Endothelial cell of umbilical vein (primary cell): ENCODE results near the gene LGR4. TPM values are rescaled to one million over a fixed set of nuclear protein-coding genes. Genes with fewer than 3 reads are reported as not detected.

Experiments
- BruUV-seq: library from RNA; stranded (reverse); fragments of 400-500 nt; replicated peaks from 2 replicates; lab custom pipeline; 2021; lab: Mats Ljungman, UMichigan
- CTCF ChIA-PET: fragments of 300-600, 350-600 bp; sonication (Branson Sonifier 250); formaldehyde crosslinking; loops from one replicate; lab custom pipeline; 2021; ENCODE audit warnings: antibody characterized with exemption, inconsistent platforms; lab: Charles Lee
- POLR2A ChIA-PET: fragments of 300-600, 350-600 bp; sonication (Branson Sonifier 250); formaldehyde crosslinking; loops from one replicate; lab custom pipeline; 2021; ENCODE audit warnings: antibody characterized with exemption, inconsistent platforms; lab: Charles Lee
- DNase-seq: peaks from one replicate; pipeline ENCODE4 v3.0.0-alpha.2; 2011; ENCODE audit warnings: low read depth, low spot score
- FAIRE-seq: peaks from 2 replicates; lab custom pipeline; 2011; peaks lifted over from hg19 to GRCh38; lab: Jason Lieb, UNC
- H2AFZ ChIP-seq: 2 replicates; pipeline ENCODE4 v1.6.0; 2012; ENCODE audit warnings: low read depth, low read length, control low read depth, inconsistent platforms
- H3K27ac ChIP-seq: 2 replicates; pipeline ENCODE4 v1.5.1; 2011; ENCODE audit warnings: low read depth, mild to moderate bottlenecking, control low read depth, low read length, moderate library complexity; ENCODE audit not compliant: insufficient read depth
- H3K27me3 ChIP-seq, 2 experiments: 2 replicates each; pipeline versions ENCODE4 v1.6.0 to v1.6.1; 2011; ENCODE audit warnings: low read length in 2 of 2, mixed read lengths in 1 of 2; ENCODE audit not compliant: control insufficient read depth in 2 of 2, insufficient read depth in 2 of 2
- H3K36me3 ChIP-seq, 2 experiments: 2 replicates in 1 of 2; 3 replicates in 1 of 2; pipeline ENCODE4 v1.5.1; 2011; ENCODE audit warnings: low read length in 2 of 2, mild to moderate bottlenecking in 1 of 2, moderate library complexity in 1 of 2; ENCODE audit not compliant: control insufficient read depth in 2 of 2, insufficient read depth in 2 of 2; ENCODE audit errors: extremely low read depth in 1 of 2
- H3K4me1 ChIP-seq: 3 replicates; pipeline ENCODE4 v1.5.1; 2011; ENCODE audit warnings: mild to moderate bottlenecking, low read length; ENCODE audit not compliant: control insufficient read depth, insufficient read depth; ENCODE audit errors: extremely low read depth
- H3K4me2 ChIP-seq: 2 replicates; pipeline ENCODE4 v1.6.1; 2011; ENCODE audit warnings: low read length, control low read depth, mixed read lengths; ENCODE audit not compliant: insufficient read depth
- H3K4me3 ChIP-seq, 3 experiments: fragments of 200-600 bp in 1 of 3; sonication (generic), shearing (Covaris generic) in 1 of 3; replicated peaks in 1 of 3; 2 replicates each; pipeline ENCODE4 v1.5.1; 2011 to 2016; ENCODE audit warnings: control low read depth in 3 of 3, low read length in 3 of 3, mild to moderate bottlenecking in 2 of 3, inconsistent platforms in 1 of 3, low read depth in 1 of 3, moderate library complexity in 1 of 3; ENCODE audit not compliant: insufficient read depth in 1 of 3
- H3K79me2 ChIP-seq: 2 replicates; pipeline ENCODE4 v1.6.0; 2012; ENCODE audit warnings: low read length, inconsistent platforms; ENCODE audit not compliant: control insufficient read depth, insufficient read depth
- H3K9ac ChIP-seq: replicated peaks from 2 replicates; pipeline ENCODE3; 2011; ENCODE audit warnings: low read length, control low read depth; ENCODE audit not compliant: insufficient read depth; ENCODE audit errors: extremely low read depth
- H3K9me1 ChIP-seq: replicated peaks from 3 replicates; pipeline ENCODE4 v1.6.0; 2011; ENCODE audit warnings: mild to moderate bottlenecking, low read length; ENCODE audit not compliant: control insufficient read depth, insufficient read depth; ENCODE audit errors: extremely low read depth
- H3K9me3 ChIP-seq: replicated peaks from 2 replicates; pipeline ENCODE4 v1.5.1; 2012; ENCODE audit warnings: low read length, inconsistent platforms; ENCODE audit not compliant: control insufficient read depth, insufficient read depth
- H4K20me1 ChIP-seq: replicated peaks from 2 replicates; pipeline ENCODE3; 2011; ENCODE audit warnings: mild to moderate bottlenecking, low read length; ENCODE audit not compliant: control insufficient read depth, insufficient read depth; ENCODE audit errors: extremely low read depth
- EZH2 ChIP-seq: IDR thresholded peaks from 2 replicates; pipeline ENCODE4 v1.6.1; 2012; ENCODE audit warnings: borderline replicate concordance, low read depth, mild to moderate bottlenecking, moderate library complexity, low read length, inconsistent platforms; ENCODE audit not compliant: severe bottlenecking
- FOS ChIP-seq: IDR thresholded peaks from 2 replicates; pipeline ENCODE4 v1.6.1; 2011; ENCODE audit warnings: mild to moderate bottlenecking, low read length, moderate library complexity, borderline replicate concordance; ENCODE audit not compliant: insufficient read depth
- GATA2 ChIP-seq: IDR thresholded peaks from 2 replicates; pipeline ENCODE4 v1.7.0; 2011; ENCODE audit warnings: low read depth, mild to moderate bottlenecking, moderate library complexity, mixed read lengths, low read length; ENCODE audit not compliant: insufficient read length, insufficient read depth
- JUN ChIP-seq: IDR thresholded peaks from 2 replicates; pipeline ENCODE4 v1.6.1; 2011; ENCODE audit warnings: borderline replicate concordance, low read depth; ENCODE audit not compliant: insufficient read length, insufficient read depth
- MAX ChIP-seq: IDR thresholded peaks from 2 replicates; pipeline ENCODE4 v1.6.1; 2011; ENCODE audit not compliant: insufficient read depth, insufficient read length
- MYC ChIP-seq: IDR thresholded peaks from one replicate; pipeline ENCODE4 v1.6.1; 2011; ENCODE audit warnings: mild to moderate bottlenecking, low read depth, low read length
- POLR2A ChIP-seq: IDR thresholded peaks from 2 replicates; pipeline ENCODE4 v1.6.1; 2012; ENCODE audit warnings: low read depth, mild to moderate bottlenecking, control low read depth, low read length
- POLR2AphosphoS5 ChIP-seq: IDR thresholded peaks from 2 replicates; pipeline ENCODE4 v1.6.1; 2012; ENCODE audit warnings: low read depth, mild to moderate bottlenecking, control low read depth, low read length, moderate library complexity; ENCODE audit not compliant: insufficient read depth
- dilution Hi-C: fragments of 300-500 bp; cut with MboI; formaldehyde crosslinking; loops from one replicate; pipeline ENCODE4 v1.15.0; 2019; ENCODE audit warnings: low sequenced_read_pairs; ENCODE audit not compliant: extremely low pct_ligation_motif_present
- intact Hi-C: fragments of 100-400 bp; cut with micrococcal nuclease; formaldehyde crosslinking; loops from one replicate; pipeline ENCODE4 v1.10.0; 2022
- polyA plus RNA-seq, 4 experiments: library from polyadenylated mRNA; depleted of rRNA in 3 of 4; stranded (reverse) in 3 of 4; unstranded in 1 of 4; fragments of >200 nt; gene quantifications; 2 replicates each; pipeline versions ENCODE4 v1.2.1 to v1.2.3, GENCODE V29; 2011 to 2012; ENCODE audit warnings: missing spikeins in 1 of 4
- total RNA-seq: library from RNA; stranded (reverse); gene quantifications from 2 replicates; pipeline ENCODE4 v1.2.3, GENCODE V29; 2021
- TF ChIP-seq, protein P1 (sequence below), 2 donors: IDR thresholded peaks; 1 replicate in 1 of 2; 2 replicates in 1 of 2; pipeline ENCODE4 v1.5.1; 2011; ENCODE audit warnings: low read length in 2 of 2, mild to moderate bottlenecking in 2 of 2, moderate library complexity in 2 of 2, control low read depth in 1 of 2, inconsistent platforms in 1 of 2, low read depth in 1 of 2; ENCODE audit not compliant: insufficient read depth in 1 of 2; ENCODE audit errors: extremely low read depth in 1 of 2

LGR4 gene
- total and polyA plus RNA-seq, 2 donors (not counting 3 experiments of a cell fraction or from before 2014, with no cell fraction given) = 1.3 to 3.1 TPM

GRCh38 chr11:27440090-27440489, 32.5 kb downstream of the LGR4 start:
- H2AFZ ChIP-seq = no peak overlapping the region
- dilution Hi-C loops (no loop called here), intact Hi-C loops (no loop called here)
- no peak overlapping the region for H3K9ac ChIP-seq
- H3K4me1 ChIP-seq = no peaks in the 10 kb centered on the region
- no TSS peak for BruUV-seq
- H3K27ac ChIP-seq = no peak overlapping the region
- no peaks in the 10 kb centered on the region for H3K9me3 ChIP-seq
- ChIA-PET POLR2A (no interaction called here), CTCF (no interaction called here)
- DNase-seq (no peak), FAIRE-seq (no peak)
- peaks cover 0 to 10% of the 10 kb centered on the region in 2 experiments for H3K27me3 ChIP-seq
- no peaks in the 10 kb centered on the region for H3K9me1 ChIP-seq
- TF ChIP-seq POLR2AphosphoS5 (no peak), EZH2 (no peak), MAX (no peak), FOS (no peak), GATA2 (no peak), MYC (no peak), POLR2A (no peak), JUN (no peak)
- TF ChIP-seq, protein P1, sequence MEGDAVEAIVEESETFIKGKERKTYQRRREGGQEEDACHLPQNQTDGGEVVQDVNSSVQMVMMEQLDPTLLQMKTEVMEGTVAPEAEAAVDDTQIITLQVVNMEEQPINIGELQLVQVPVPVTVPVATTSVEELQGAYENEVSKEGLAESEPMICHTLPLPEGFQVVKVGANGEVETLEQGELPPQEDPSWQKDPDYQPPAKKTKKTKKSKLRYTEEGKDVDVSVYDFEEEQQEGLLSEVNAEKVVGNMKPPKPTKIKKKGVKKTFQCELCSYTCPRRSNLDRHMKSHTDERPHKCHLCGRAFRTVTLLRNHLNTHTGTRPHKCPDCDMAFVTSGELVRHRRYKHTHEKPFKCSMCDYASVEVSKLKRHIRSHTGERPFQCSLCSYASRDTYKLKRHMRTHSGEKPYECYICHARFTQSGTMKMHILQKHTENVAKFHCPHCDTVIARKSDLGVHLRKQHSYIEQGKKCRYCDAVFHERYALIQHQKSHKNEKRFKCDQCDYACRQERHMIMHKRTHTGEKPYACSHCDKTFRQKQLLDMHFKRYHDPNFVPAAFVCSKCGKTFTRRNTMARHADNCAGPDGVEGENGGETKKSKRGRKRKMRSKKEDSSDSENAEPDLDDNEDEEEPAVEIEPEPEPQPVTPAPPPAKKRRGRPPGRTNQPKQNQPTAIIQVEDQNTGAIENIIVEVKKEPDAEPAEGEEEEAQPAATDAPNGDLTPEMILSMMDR (IDR thresholded peaks at IDR 0.05; ENCODE audit: extremely low read depth in 1 of 2, insufficient read depth in 1 of 2, low read depth in 1 of 2, low read length in 2 of 2) = no peak
- no peaks in the 10 kb centered on the region for H3K36me3 ChIP-seq
- no peaks in the 10 kb centered on the region for H3K79me2 ChIP-seq
- no peak overlapping the region for H3K4me3 ChIP-seq
- H4K20me1 ChIP-seq = no peaks in the 10 kb centered on the region
- no peak overlapping the region for H3K4me2 ChIP-seq
